ENCODE measurements around the gene C12orf57.

Gene C12orf57

DNA sequence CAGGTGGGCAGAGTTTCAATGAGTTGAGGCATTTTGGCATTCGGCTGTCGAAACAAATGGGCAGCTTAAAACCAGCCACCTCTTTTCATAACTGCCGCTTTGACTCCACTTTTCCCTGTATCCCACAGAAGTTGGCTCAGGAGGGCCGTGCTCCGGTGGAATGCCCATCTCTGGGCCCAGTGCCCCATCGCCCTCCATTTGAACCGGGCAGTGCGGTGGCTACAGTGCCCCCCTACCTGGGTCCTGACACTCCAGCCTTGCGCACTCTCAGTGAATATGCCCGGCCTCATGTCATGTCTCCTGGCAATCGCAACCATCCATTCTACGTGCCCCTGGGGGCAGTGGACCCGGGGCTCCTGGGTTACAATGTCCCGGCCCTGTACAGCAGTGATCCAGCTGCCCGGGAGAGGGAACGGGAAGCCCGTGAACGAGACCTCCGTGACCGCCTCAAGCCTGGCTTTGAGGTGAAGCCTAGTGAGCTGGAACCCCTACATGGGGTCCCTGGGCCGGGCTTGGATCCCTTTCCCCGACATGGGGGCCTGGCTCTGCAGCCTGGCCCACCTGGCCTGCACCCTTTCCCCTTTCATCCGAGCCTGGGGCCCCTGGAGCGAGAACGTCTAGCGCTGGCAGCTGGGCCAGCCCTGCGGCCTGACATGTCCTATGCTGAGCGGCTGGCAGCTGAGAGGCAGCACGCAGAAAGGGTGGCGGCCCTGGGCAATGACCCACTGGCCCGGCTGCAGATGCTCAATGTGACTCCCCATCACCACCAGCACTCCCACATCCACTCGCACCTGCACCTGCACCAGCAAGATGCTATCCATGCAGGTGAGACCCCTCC lies 5.2 kb upstream of the C12orf57 start:
- TF ChIP-seq CTCF (IDR thresholded peaks at IDR 0.05; ENCODE audit: low read depth, low read length), result no peak
- DNase-seq (ENCODE audit: low read depth, low spot score), result no peak
- in situ Hi-C loops (cut with HindIII; ENCODE audit: low sequenced_read_pairs), result no loop called here
- H3K4me3 ChIP-seq (ENCODE audit: low read depth, low read length), result peak overlapping the region; percentile 50

DNA sequence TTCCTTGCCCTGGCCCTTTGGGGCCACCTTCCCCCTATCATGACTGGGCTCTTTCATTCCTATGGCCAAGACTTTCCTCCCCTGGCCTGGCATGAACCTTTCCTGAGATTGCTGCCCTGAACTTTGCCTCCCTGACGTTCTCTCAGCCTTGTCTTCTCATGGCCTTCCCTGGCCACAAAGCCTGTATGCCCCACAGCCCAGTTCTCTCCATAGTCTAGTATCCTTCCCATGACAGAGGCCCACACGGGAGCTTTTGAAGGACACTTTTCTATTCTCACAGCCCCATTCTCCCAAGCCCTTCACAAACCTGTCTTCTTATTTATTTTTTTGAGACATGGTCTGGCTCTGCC lies 4.7 kb upstream of the C12orf57 start:
- TF ChIP-seq CTCF (IDR thresholded peaks at IDR 0.05; ENCODE audit: low read depth, low read length), result no peak
- in situ Hi-C loops (cut with HindIII; ENCODE audit: low sequenced_read_pairs), result no loop called here
- no peak overlapping the region for H3K4me3 ChIP-seq (ENCODE audit: low read depth, low read length)
- no peak for DNase-seq (ENCODE audit: low read depth, low spot score)

- DNase-seq (ENCODE audit: low read depth, low spot score), result no peak
- no peak for TF ChIP-seq CTCF (IDR thresholded peaks at IDR 0.05; ENCODE audit: low read depth, low read length)
- in situ Hi-C loops (cut with HindIII; ENCODE audit: low sequenced_read_pairs), result no loop called here
- no peak overlapping the region for H3K4me3 ChIP-seq (ENCODE audit: low read depth, low read length)
These were observed 2.6 kb upstream of the C12orf57 start for GRCh38 chr12:6941267-6941666.

DNA sequence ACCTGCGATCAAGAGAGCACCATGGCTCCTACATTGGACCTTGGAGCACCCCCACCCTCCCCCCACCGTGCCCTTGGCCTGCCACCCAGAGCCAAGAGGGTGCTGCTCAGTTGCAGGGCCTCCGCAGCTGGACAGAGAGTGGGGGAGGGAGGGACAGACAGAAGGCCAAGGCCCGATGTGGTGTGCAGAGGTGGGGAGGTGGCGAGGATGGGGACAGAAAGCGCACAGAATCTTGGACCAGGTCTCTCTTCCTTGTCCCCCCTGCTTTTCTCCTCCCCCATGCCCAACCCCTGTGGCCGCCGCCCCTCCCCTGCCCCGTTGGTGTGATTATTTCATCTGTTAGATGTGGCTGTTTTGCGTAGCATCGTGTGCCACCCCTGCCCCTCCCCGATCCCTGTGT lies 2.0 kb upstream of the C12orf57 start:
- DNase-seq (ENCODE audit: low read depth, low spot score), result no peak
- H3K4me3 ChIP-seq (ENCODE audit: low read depth, low read length), result no peak overlapping the region
- TF ChIP-seq CTCF (IDR thresholded peaks at IDR 0.05; ENCODE audit: low read depth, low read length), result no peak
- in situ Hi-C loops (cut with HindIII; ENCODE audit: low sequenced_read_pairs), result no loop called here

GRCh38 chr12:6942331-6942665 lies 1.5 kb upstream of the C12orf57 start:
- no peak for TF ChIP-seq CTCF (IDR thresholded peaks at IDR 0.05; ENCODE audit: low read depth, low read length)
- in situ Hi-C loops (cut with HindIII; ENCODE audit: low sequenced_read_pairs), result no loop called here
- H3K4me3 ChIP-seq (ENCODE audit: low read depth, low read length), result no peak overlapping the region
- DNase-seq (ENCODE audit: low read depth, low spot score), result peak; percentile 29

- TF ChIP-seq CTCF (IDR thresholded peaks at IDR 0.05; ENCODE audit: low read depth, low read length), result no peak
- in situ Hi-C loops (cut with HindIII; ENCODE audit: low sequenced_read_pairs), result no loop called here
- H3K4me3 ChIP-seq (ENCODE audit: low read depth, low read length), result peak overlapping the region; percentile 70
- peak; percentile 96 for DNase-seq (ENCODE audit: low read depth, low spot score)
These were observed 467 bp upstream of the C12orf57 start for GRCh38 chr12:6943389-6943721.

Measured in astrocyte of the spinal cord (primary cell).